HG03103 (cell line): ENCODE data around the gene EMSY.

Source experiments
- ATAC-seq: cut with Tn5 transposase; IDR thresholded peaks from one replicate; pipeline ENCODE4 v1.9.1; 2021; ENCODE audit warnings: low read depth; ENCODE audit not compliant: unreplicated experiment

The EMSY gene

GRCh38 chr11:76455931-76456330 is 11.1 kb downstream of the EMSY start:
- ATAC-seq: no peak

- ATAC-seq: no peak
Measured at GRCh38 chr11:76456571-76456970, 11.8 kb downstream of the EMSY start.

GRCh38 chr11:76459299-76459698 is 14.5 kb downstream of the EMSY start:
- ATAC-seq: no peak

GRCh38 chr11:76459846-76460245 is 15.0 kb downstream of the EMSY start:
- ATAC-seq: no peak

GRCh38 chr11:76462317-76462716 is 17.5 kb downstream of the EMSY start:
- ATAC-seq: no peak

- no peak for ATAC-seq
Measured at GRCh38 chr11:76465701-76466100, 20.9 kb downstream of the EMSY start.

GRCh38 chr11:76466666-76467065 is 21.8 kb downstream of the EMSY start:
- ATAC-seq: no peak

GRCh38 chr11:76469141-76469540 is 24.3 kb downstream of the EMSY start:
- ATAC-seq: no peak

GRCh38 chr11:76471382-76471781 is 26.6 kb downstream of the EMSY start:
- no peak for ATAC-seq

- ATAC-seq: no peak
Measured at GRCh38 chr11:76480241-76480640, 35.4 kb downstream of the EMSY start.

GRCh38 chr11:76491644-76492043 is 46.8 kb downstream of the EMSY start:
- ATAC-seq: no peak

GRCh38 chr11:76493040-76493439 is 48.2 kb downstream of the EMSY start:
- ATAC-seq: no peak

GRCh38 chr11:76493626-76494539 is 49.1 kb downstream of the EMSY start:
- ATAC-seq: no peak

- no peak for ATAC-seq
Measured at GRCh38 chr11:76495019-76495418, 50.2 kb downstream of the EMSY start.

- no peak for ATAC-seq
Measured at GRCh38 chr11:76496174-76496573, 51.4 kb downstream of the EMSY start.

- ATAC-seq: no peak
Measured at GRCh38 chr11:76501526-76502202, 56.8 kb downstream of the EMSY start.

GRCh38 chr11:76506833-76507232 is 62.0 kb downstream of the EMSY start:
- ATAC-seq: no peak

GRCh38 chr11:76510060-76511047 is 65.5 kb downstream of the EMSY start:
- no peak for ATAC-seq

GRCh38 chr11:76512851-76513653 is 68.2 kb downstream of the EMSY start:
- no peak for ATAC-seq

GRCh38 chr11:76513654-76514034 is 68.8 kb downstream of the EMSY start:
- ATAC-seq: no peak
